Heart right ventricle (tissue), 16 donors: ENCODE data around the gene MACROH2A1. TPM values are rescaled to one million over a fixed set of nuclear protein-coding genes. Genes with fewer than 3 reads are reported as not detected.

Source experiments
- ATAC-seq, 8 donors: fragments of 200-7000 bp; cut with Tn5 transposase; one replicate each; pipeline ENCODE4 v1.9.1; 2020; ENCODE audit warnings: mild to moderate bottlenecking in 8 of 8, moderate library complexity in 8 of 8, moderate number of reproducible peaks in 1 of 8
- DNase-seq, 2 donors: peaks; one replicate each; pipeline ENCODE4 v3.0.0-alpha.2; 2020
- H3K27ac ChIP-seq, 10 donors: fragments of 200-600 bp; sonication (generic) in 2 of 10; one replicate each; pipeline versions ENCODE4 v1.5.0 to v1.8.0; 2020 to 2022; ENCODE audit warnings: mild to moderate bottlenecking in 3 of 10
- H3K27me3 ChIP-seq, 7 donors: fragments of 200-600 bp; one replicate each; pipeline ENCODE4 v1.8.0; 2021 to 2022; ENCODE audit warnings: mild to moderate bottlenecking in 2 of 7
- H3K36me3 ChIP-seq, 9 donors: fragments of 200-600 bp; sonication (generic) in 1 of 9; one replicate each; pipeline versions ENCODE4 v1.5.0 to v1.8.0; 2020 to 2022; ENCODE audit warnings: mild to moderate bottlenecking in 2 of 9
- H3K4me1 ChIP-seq, 9 donors: fragments of 200-600 bp; sonication (generic) in 1 of 9; one replicate each; pipeline versions ENCODE4 v1.5.0 to v1.8.0; 2020 to 2022; ENCODE audit warnings: mild to moderate bottlenecking in 4 of 9
- H3K4me3 ChIP-seq, 10 donors: fragments of 200-600 bp; sonication (generic) in 2 of 10; one replicate each; pipeline versions ENCODE4 v1.5.0 to v1.8.0; 2020 to 2022; ENCODE audit warnings: mild to moderate bottlenecking in 7 of 10, moderate library complexity in 2 of 10
- H3K9me3 ChIP-seq, 11 donors: fragments of 200-600 bp in 10 of 11; sonication (generic) in 2 of 11; one replicate each; pipeline versions ENCODE4 v1.5.0 to v1.8.0; 2013 to 2022; ENCODE audit warnings: mild to moderate bottlenecking in 2 of 11, control low read depth in 1 of 11, moderate library complexity in 1 of 11
- WGBS, 2 donors: extraction: QIAGEN DNeasy Blood & Tissue Kit; methylation state at CpG; one replicate each; pipeline ENCODE4 v1.1.7; 2013; ENCODE audit warnings: inconsistent platforms in 1 of 2; 5-methylcytosine and 5-hydroxymethylcytosine counted together
- intact Hi-C, 10 donors: fragments of 100-400 bp; cut with DNase I; formaldehyde crosslinking; loops; one replicate each; pipeline versions ENCODE4 v1.11.1 to v1.14.2; 2022
- polyA plus RNA-seq, 2 donors: library from polyadenylated mRNA; stranded (reverse); fragments of 200-250 nt; gene quantifications; one replicate each; pipeline ENCODE4 v1.2.3, GENCODE V29; 2013
- total RNA-seq, 10 donors: library from RNA; stranded (reverse); fragmentation: NEBNext Ultra II Directional in 3 of 10; extraction: Animal tissue kit (Norgen Biotek cat#: 25700) in 3 of 10; gene quantifications; one replicate each; pipeline versions ENCODE4 v1.2.1 to v1.2.4, GENCODE V29; 2021 to 2023
- TF ChIP-seq, protein P1 (sequence below), 9 donors: fragments of 200-600 bp; sonication (generic) in 2 of 9; IDR thresholded peaks; one replicate each; pipeline versions ENCODE4 v1.5.0 to v1.8.0; 2021 to 2022; ENCODE audit warnings: antibody characterized with exemption in 9 of 9, mild to moderate bottlenecking in 5 of 9, moderate library complexity in 1 of 9
- donor health status: Arrhythmogenic right ventricular cardiomyopathy.
- donor health status: ischemic (EF 13 %, LVEDD 7.1; RV severe dilation, severe dysfunction).
- donor health status: healthy with polysubstance abuse.
- donor health status: DM: no; HTN: yes; CAD: no.
- donor health status: DM: no; HTN: no; CAD: no.
- donor health status: ischemic (EF 25% LVEDD 6.9; RV normal size, moderate dysfunction).
- donor health status: ischemic (EF 25% LVEDD 5.7; RV mildly dilated, moderate dysfunction).
- donor health status: healthy.
- donor health status: DM: yes; HTN: yes; CAD: no.
- donor health status: Ischemic cardiomyopathy.
- donor health status: ischemic (EF 35%, LVEDD 5.7; RV mildly dilated, moderate dysfunction).
- donor health status: nonischemic (EF 11% LVEDD 7.7; RV severe dilation, severe dysfunction).
- donor health status: DM: yes; HTN: yes; CAD: no.
- donor health status: PGD.
- donor health status: ischemic (EF 29% LVEDD 5.4; RV normal size, mild dysfunction).
- donor health status: nonischemic (EF 23%, LVEDD 6.1; RV moderate dilation, normal function).

Gene MACROH2A1
- total and polyA plus RNA-seq, 12 donors, result 80.0 to 152 (median 101) TPM

- no peaks in the 10 kb centered on the region for H3K9me3 ChIP-seq
- no peak for DNase-seq
- peaks cover 0 to 100% (median 73%) of the 10 kb centered on the region in 9 donors for H3K36me3 ChIP-seq
- H3K4me3 ChIP-seq, result no peak overlapping the region
- H3K27ac ChIP-seq, result no peak overlapping the region
- ATAC-seq, result no peak
- TF ChIP-seq, protein P1, sequence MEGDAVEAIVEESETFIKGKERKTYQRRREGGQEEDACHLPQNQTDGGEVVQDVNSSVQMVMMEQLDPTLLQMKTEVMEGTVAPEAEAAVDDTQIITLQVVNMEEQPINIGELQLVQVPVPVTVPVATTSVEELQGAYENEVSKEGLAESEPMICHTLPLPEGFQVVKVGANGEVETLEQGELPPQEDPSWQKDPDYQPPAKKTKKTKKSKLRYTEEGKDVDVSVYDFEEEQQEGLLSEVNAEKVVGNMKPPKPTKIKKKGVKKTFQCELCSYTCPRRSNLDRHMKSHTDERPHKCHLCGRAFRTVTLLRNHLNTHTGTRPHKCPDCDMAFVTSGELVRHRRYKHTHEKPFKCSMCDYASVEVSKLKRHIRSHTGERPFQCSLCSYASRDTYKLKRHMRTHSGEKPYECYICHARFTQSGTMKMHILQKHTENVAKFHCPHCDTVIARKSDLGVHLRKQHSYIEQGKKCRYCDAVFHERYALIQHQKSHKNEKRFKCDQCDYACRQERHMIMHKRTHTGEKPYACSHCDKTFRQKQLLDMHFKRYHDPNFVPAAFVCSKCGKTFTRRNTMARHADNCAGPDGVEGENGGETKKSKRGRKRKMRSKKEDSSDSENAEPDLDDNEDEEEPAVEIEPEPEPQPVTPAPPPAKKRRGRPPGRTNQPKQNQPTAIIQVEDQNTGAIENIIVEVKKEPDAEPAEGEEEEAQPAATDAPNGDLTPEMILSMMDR (IDR thresholded peaks at IDR 0.05), result no peak
- no peaks in the 10 kb centered on the region for H3K27me3 ChIP-seq
- H3K4me1 ChIP-seq, result peaks cover 0 to 25% (median 0%) of the 10 kb centered on the region in 9 donors
- WGBS, 2 donors, result 96 to 97% methylated on average over 5 of the region's 5 CpGs
- intact Hi-C loops, result loop anchor here in 3 of 10 donors (10.0 kb wide), 2 partner anchors 86 to 144 kb away; no protein-coding TSS in a partner anchor
Measured at GRCh38 chr5:135339189-135339588, 59.8 kb downstream of the MACROH2A1 start.

DNA sequence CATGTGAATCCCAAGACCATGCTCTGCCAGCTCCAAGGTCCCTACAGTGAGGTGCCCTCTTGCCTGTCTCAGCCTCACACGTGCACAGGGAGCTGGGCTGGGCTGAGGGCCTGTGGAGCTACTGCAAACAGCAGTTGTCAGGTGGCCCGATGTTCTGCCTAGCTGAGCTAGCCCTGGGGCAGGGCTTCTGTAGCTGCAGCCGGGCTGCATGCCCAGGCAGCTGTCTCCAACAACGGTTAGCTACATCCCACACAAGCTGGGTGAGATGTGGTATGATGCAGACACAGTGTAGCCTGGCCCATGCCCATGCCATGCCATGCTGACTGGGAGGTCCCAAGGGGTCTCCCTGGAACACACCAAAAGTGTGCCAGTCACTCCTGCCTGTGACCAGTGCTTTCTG is 62.0 kb downstream of the MACROH2A1 start:
- Histone ChIP-seq H3K4me3 (no peak overlapping the region), H3K27me3 (no peaks in the 10 kb centered on the region), H3K27ac (no peak overlapping the region), H3K36me3 (peaks cover 0 to 100% (median 58%) of the 10 kb centered on the region in 9 donors), H3K4me1 (peaks cover 0 to 25% (median 0%) of the 10 kb centered on the region in 9 donors), H3K9me3 (no peaks in the 10 kb centered on the region)
- intact Hi-C loops, result loop anchor here in 3 of 10 donors (10.0 kb wide), 2 partner anchors 88 to 142 kb away; no protein-coding TSS in a partner anchor
- ATAC-seq (peak; percentile 23 to 93 (median 68)), DNase-seq (peak in 1 of 2 donors; percentile 31)
- WGBS, 2 donors, result 39 to 60% methylated on average over 4 of the region's 4 CpGs
- TF ChIP-seq, protein P1 (IDR thresholded peaks at IDR 0.05), result no peak

- Histone ChIP-seq H3K4me3 (no peak overlapping the region), H3K9me3 (no peaks in the 10 kb centered on the region), H3K36me3 (peaks cover 0 to 100% (median 40%) of the 10 kb centered on the region in 9 donors), H3K4me1 (peaks cover 0 to 25% (median 0%) of the 10 kb centered on the region in 9 donors), H3K27ac (no peak overlapping the region), H3K27me3 (no peaks in the 10 kb centered on the region)
- intact Hi-C loops, result loop anchor here in 3 of 10 donors (10.0 kb wide), 2 partner anchors 90 to 140 kb away; no protein-coding TSS in a partner anchor
- ATAC-seq, result peak in 1 of 8 donors; percentile 15
- TF ChIP-seq, protein P1 (IDR thresholded peaks at IDR 0.05), result no peak
- 63 to 65% methylated on average over 13 of the region's 13 CpGs for WGBS, 2 donors
- DNase-seq, result no peak
Measured at GRCh38 chr5:135335031-135335828, 63.8 kb downstream of the MACROH2A1 start.

- Histone ChIP-seq H3K9me3 (no peaks in the 10 kb centered on the region), H3K36me3 (peaks cover 0 to 90% (median 30%) of the 10 kb centered on the region in 9 donors), H3K27ac (no peak overlapping the region), H3K4me1 (peaks cover 0 to 25% (median 0%) of the 10 kb centered on the region in 9 donors), H3K27me3 (no peaks in the 10 kb centered on the region), H3K4me3 (no peak overlapping the region)
- intact Hi-C loops, result loop anchor here in 4 of 10 donors (5.0 to 10.0 kb wide), 3 partner anchors 91 to 142 kb away; no protein-coding TSS in a partner anchor
- 52 to 60% methylated on average over 10 of the region's 10 CpGs for WGBS, 2 donors
- TF ChIP-seq, protein P1 (IDR thresholded peaks at IDR 0.05), result no peak
- DNase-seq, result no peak
- no peak for ATAC-seq
Measured at GRCh38 chr5:135333732-135334515, 65.1 kb downstream of the MACROH2A1 start.
